ENCODE results near the gene TUBB. TPM values are rescaled to one million over a fixed set of nuclear protein-coding genes. Genes with fewer than 3 reads are reported as not detected.

TUBB gene
- 1,000 to 10,000 TPM in 1 of 10 donors, 100 to 1,000 TPM in 9; 582 to 1,224 (median 866) TPM for polyA plus RNA-seq (ENCODE audit: insufficient read length in 10 of 10)
- long read RNA-seq, donor 1, transcript TUBB-205 (4 exons, 2,670 nt) = major isoform, 428 of 762 reads
- long read RNA-seq, donor 1, partial matches to known transcripts = 334 of 762 reads
- long read RNA-seq, donor 1, other reads (novel, unspliced or antisense) = 0 of 762 reads
- long read RNA-seq, donor 2, transcript TUBB-205 (4 exons, 2,670 nt) = major isoform, 362 of 582 reads
- long read RNA-seq, donor 2, partial matches to known transcripts = 219 of 582 reads
- long read RNA-seq, donor 2, other reads (novel, unspliced or antisense) = 0 of 582 reads
- long read RNA-seq, donor 3, partial matches to known transcripts = 0 of 1 reads
- long read RNA-seq, donor 3, other reads (novel, unspliced or antisense) = 0 of 1 reads
- long read RNA-seq, donor 4, transcript TUBB-205 (4 exons, 2,670 nt) = major isoform, 251 of 535 reads
- long read RNA-seq, donor 4, partial matches to known transcripts = 284 of 535 reads
- long read RNA-seq, donor 4, other reads (novel, unspliced or antisense) = 0 of 535 reads
- long read RNA-seq, donor 5, transcript TUBB-205 (4 exons, 2,670 nt) = major isoform, 514 of 732 reads
- long read RNA-seq, donor 5, partial matches to known transcripts = 206 of 732 reads
- long read RNA-seq, donor 5, other reads (novel, unspliced or antisense) = 11 of 732 reads
- long read RNA-seq, donor 6, transcript TUBB-205 (4 exons, 2,670 nt) = major isoform, 479 of 980 reads
- long read RNA-seq, donor 6, partial matches to known transcripts = 500 of 980 reads
- long read RNA-seq, donor 6, other reads (novel, unspliced or antisense) = 0 of 980 reads
- long read RNA-seq, donor 7, transcript TUBB-205 (4 exons, 2,670 nt) = major isoform, 295 of 441 reads
- long read RNA-seq, donor 7, partial matches to known transcripts = 104 of 441 reads
- long read RNA-seq, donor 7, other reads (novel, unspliced or antisense) = 42 of 441 reads
- long read RNA-seq, donor 8, transcript TUBB-205 (4 exons, 2,670 nt) = major isoform, 374 of 464 reads
- long read RNA-seq, donor 8, partial matches to known transcripts = 54 of 464 reads
- long read RNA-seq, donor 8, other reads (novel, unspliced or antisense) = 35 of 464 reads
- long read RNA-seq, donor 9, transcript TUBB-205 (4 exons, 2,670 nt) = major isoform, 53 of 53 reads
- long read RNA-seq, donor 9, partial matches to known transcripts = 0 of 53 reads
- long read RNA-seq, donor 9, other reads (novel, unspliced or antisense) = 0 of 53 reads

DNA sequence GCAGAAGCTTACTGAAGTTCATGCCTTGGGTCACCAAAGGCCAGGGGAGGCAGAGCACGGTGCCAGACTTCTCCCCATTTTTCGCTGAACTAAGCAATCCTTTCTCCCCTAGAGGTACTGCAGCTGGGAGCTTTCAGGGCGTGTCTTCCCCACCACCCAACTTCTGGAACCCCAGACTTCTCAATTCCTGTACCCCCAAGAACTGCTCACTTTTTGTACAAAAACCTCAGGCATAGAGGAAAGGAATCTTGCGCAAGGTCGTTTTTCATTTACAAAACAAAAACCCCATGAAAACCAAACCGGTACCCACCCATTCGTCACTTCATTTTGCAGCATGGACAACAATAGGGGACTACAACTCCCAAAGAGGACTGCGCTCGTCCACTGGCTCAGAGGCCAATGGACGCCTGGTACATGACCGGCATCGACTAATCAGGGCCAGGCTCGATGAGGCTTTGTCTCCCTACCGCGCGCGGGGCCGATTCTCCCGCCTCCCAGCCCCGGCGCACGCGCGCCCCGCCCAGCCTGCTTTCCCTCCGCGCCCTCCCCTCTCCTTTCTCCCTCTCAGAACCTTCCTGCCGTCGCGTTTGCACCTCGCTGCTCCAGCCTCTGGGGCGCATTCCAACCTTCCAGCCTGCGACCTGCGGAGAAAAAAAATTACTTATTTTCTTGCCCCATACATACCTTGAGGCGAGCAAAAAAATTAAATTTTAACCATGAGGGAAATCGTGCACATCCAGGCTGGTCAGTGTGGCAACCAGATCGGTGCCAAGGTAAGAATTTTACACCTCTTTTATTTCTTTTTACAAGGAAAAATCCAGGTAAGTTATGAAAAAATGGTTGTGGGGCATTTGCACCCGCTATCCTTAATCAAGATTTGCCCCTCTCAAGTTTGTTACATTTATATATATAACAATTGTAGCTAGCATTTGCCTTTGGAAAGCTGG lies at the start of gene TUBB:
Gene TUBB (plus strand): TSS at position 562 of the 947 bp plus-strand sequence. CDS start 155 bp downstream, at position 717.
- peak; percentile 98 to 99 (median 98) for DNase-seq

DNA sequence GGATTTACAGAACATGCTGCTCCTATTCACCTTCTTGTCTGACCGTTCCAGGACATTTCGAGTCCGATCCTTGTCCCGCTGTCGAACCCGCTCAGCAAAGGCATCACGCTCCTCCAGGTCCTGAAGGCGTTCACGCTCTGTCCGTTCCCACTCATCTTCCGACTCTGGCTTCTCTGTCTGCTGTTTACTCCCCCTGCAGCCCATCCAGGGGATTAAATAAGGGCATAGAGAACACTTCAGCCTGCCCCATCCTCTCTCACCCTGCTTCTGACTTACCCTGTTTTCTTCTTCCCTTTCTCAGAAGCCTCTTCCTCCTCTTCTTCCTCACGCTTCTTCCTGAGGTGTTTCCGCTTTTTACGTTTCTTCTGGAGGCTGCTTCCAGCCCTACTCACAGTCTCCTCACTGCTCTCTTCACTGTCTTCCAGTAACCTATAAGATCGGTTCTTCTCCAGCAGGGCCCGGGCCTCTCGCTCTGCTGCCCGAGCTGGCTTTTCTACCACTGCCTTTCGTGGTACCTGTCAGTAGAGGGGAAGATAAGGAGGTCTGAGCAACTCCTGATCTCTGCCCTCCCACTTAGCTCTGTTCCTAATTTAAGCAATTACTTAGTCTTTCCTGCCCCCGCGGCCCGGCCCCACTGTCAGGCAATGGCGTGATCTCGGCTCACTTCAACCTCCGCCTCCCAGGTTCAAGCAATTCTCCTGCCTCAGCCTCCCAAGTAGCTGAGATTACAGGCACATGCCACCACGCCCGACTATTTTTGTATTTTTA lies 49.2 kb upstream of the TUBB start:
- DNase-seq = no peak

DNA sequence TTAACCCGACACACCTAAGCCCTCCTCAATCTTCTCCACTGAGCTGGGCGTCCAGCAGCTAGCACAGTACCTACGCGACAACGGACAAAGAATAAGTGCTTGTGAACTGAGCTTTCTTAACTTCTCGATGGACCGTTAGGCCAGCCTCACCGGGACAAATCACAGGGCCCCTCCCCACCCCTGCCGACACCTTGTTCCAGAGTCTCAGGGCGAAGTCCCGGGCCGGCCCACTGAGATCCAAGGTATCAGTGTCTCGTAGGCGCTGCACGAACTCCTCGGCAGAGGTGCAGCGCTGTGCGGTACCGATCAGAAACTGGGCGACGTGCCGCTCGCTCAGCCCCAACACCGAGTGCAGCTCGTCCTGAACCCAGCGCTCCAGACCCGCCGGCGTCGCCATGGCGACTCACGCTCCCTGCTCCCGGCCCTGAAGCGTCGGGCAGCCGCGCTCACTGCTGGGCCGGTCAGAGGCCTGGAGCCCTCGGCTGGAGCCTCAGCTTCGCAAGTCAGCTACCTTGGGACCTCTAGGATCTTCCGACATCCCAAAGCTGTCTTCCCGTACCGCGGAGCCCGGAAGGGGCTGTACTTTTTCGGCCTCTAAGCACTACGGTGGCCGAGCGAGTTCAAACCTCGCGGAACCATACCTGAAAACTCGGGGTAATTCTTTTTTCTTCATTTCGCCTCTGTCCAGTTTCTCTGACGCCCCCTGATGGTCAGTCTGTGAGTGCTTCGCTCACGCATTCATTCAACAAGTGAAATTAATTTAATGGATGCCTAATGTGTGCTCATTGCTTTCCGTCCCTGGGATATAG lies 47.5 kb upstream of the TUBB start, which contains the start of gene DHX16:
Gene DHX16 (minus strand): TSS at position 562 of the 809 bp plus-strand sequence. CDS start 165 bp downstream, at position 397.
- peak; percentile 98 to 99 (median 98) for DNase-seq

- no peak for DNase-seq
These were observed 43.4 kb upstream of the TUBB start for GRCh38 chr6:30676660-30677285.

DNA sequence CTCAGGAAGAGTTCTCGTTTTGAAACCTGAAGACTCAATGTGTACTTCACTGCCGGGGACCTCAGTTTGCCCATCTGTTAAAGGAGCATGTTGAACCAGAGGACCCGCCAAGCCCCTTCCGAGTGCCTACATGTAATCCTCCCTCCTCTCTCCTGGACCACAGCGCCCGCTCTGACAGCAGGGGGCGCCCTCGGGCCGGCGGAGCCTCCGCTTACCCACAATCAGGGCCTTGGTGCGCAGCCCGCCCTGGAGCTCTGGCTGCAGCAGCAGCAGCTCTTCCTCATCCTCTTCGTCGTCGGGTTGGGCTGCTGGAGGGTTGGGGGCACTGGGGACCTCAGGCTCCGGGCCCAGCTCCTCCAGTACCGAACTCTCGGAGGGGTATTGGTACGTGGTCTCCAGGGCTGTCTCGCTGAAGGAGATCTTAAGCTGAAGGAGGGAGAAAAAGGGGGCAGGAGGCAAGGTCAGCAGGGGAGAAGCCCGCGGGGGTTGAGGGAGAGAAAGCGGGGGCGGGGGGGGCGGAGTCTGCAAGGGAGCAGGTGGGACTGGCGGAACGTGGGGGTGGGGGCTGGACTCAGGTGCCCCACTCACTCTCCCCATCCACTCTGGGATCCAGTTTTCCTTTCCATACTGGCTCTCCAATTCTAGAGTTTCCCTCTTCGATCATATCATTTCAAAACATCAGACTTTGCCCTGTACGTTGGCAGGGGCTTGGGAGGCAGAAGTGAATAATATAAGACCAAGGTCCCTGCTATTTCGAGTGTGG lies 41.0 kb upstream of the TUBB start:
- DNase-seq = peak; percentile 63 to 92 (median 89)

- DNase-seq = no peak
These were observed 40.2 kb upstream of the TUBB start for GRCh38 chr6:30679765-30680535.

GRCh38 chr6:30681766-30682142 lies 38.4 kb upstream of the TUBB start:
- no peak for DNase-seq

- DNase-seq = peak; percentile 61 to 82 (median 82)
These were observed 37.7 kb upstream of the TUBB start for GRCh38 chr6:30682143-30683117.

DNA sequence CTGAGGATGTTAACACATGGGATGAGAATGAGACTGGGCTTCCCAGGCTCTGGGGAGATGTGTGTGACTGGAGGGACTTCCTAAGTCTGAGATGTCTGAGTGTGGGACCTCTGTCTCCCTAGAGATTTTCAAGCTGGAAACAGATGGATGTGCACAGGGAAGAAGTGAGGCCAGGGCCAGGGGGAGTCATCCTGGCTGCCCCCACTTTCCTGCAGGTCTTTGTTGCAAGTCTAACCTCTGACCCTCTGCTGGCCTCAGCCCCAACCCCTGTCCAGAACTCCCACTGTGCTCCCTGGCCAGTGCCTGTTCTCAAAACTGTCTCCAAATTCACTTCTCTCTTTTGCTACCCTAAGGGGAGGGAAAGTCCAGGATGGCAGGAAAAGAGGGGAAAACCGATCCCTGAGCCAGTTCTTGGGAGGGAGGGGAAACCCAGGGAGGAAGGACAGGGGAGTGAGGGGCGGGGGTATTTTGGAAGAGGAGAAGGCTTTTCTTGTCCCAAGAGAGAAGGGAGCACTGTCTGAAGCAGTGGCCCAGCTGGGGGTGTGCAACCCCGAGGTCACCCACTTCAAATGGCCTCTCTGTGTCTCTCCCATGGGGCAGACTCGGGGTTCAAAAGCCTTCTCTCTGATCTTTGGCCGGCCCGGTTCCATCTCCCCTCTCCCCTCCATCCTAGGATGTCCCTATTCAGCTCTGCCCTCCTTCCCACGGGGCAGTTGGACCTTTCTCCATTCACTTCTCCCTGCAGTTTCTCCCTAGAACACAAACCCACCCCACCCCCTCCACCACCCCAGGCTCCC lies 36.8 kb upstream of the TUBB start:
- DNase-seq = no peak

DNA sequence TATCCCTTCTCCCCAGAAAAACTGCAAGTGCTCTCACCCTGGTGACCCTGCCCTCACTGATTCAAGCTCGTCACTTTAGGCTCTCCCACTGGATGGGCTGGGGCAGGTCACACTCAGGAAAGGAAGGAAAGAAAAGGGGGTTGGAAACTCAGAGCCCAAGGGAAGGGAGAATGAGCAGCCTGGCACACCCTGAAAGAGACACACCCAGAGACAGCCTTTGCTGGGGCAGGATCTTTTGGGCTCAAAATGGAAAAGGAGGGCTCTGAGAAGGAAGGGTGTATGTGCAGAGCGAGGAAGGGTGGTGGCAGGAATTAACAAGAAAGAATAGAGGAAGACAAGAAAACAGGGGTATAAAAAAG lies 36.2 kb upstream of the TUBB start:
- no peak for DNase-seq

- peak in 2 of 3 donors; percentile 30 to 50 for DNase-seq
These were observed 35.6 kb upstream of the TUBB start for GRCh38 chr6:30684386-30685156.

- peak in 1 of 3 donors; percentile 36 for DNase-seq
These were observed 34.8 kb upstream of the TUBB start for GRCh38 chr6:30685157-30686008.
